H9 (cell line): ENCODE results near the gene NAPB. TPM values are rescaled to one million over a fixed set of nuclear protein-coding genes. Genes with fewer than 3 reads are reported as not detected.
A peak's percentile ranks its signal among the peaks of the same experiment; 100 is the strongest.

Source experiments
- DNase-seq: peaks from one replicate; pipeline ENCODE4 v3.0.0-alpha.2; 2017
- H2AFZ ChIP-seq: one replicate; pipeline ENCODE4 v1.6.1; 2013; ENCODE audit warnings: mild to moderate bottlenecking, low read length, control low read depth, moderate library complexity
- H2AK5ac ChIP-seq: 2 replicates; pipeline ENCODE4 v1.6.1; 2013; ENCODE audit warnings: low read length, control low read depth, mixed read lengths; ENCODE audit not compliant: insufficient read length
- H2BK120ac ChIP-seq: one replicate; pipeline ENCODE4 v1.6.1; 2013; ENCODE audit warnings: low read depth, mild to moderate bottlenecking, low read length, control low read depth, inconsistent platforms; ENCODE audit not compliant: poor library complexity, severe bottlenecking
- H2BK12ac ChIP-seq: 2 replicates; pipeline ENCODE4 v1.6.1; 2013; ENCODE audit warnings: low read length, control low read depth, mixed read lengths, low read depth; ENCODE audit not compliant: insufficient read length
- H2BK15ac ChIP-seq: 2 replicates; pipeline ENCODE4 v1.6.1; 2013; ENCODE audit warnings: low read depth, low read length, control low read depth
- H2BK20ac ChIP-seq: one replicate; pipeline ENCODE4 v1.6.1; 2013; ENCODE audit warnings: low read depth, mild to moderate bottlenecking, low read length, control low read depth, inconsistent platforms; ENCODE audit not compliant: poor library complexity, severe bottlenecking
- H2BK5ac ChIP-seq: 2 replicates; pipeline ENCODE4 v1.6.1; 2013; ENCODE audit warnings: low read length, control low read depth, mixed read lengths; ENCODE audit not compliant: insufficient read length
- H3K14ac ChIP-seq: 2 replicates; pipeline ENCODE4 v1.6.1; 2013; ENCODE audit warnings: low read length, control low read depth; ENCODE audit not compliant: insufficient read depth
- H3K18ac ChIP-seq: 2 replicates; pipeline ENCODE4 v1.6.1; 2013; ENCODE audit warnings: low read depth, mild to moderate bottlenecking, mixed read lengths, low read length, control low read depth; ENCODE audit not compliant: insufficient read length
- H3K23ac ChIP-seq: 2 replicates; pipeline ENCODE4 v1.6.1; 2013; ENCODE audit warnings: low read length, control low read depth, mixed read lengths, low read depth; ENCODE audit not compliant: insufficient read length
- H3K23me2 ChIP-seq: 2 replicates; pipeline ENCODE4 v1.6.1; 2013; ENCODE audit warnings: low read depth, mild to moderate bottlenecking, mixed read lengths, low read length, control low read depth; ENCODE audit not compliant: insufficient read length, poor library complexity, severe bottlenecking
- H3K27ac ChIP-seq: 2 replicates; pipeline ENCODE4 v1.5.1; 2013; ENCODE audit warnings: low read length, control low read depth, mixed read lengths, low read depth; ENCODE audit not compliant: insufficient read length
- H3K27me3 ChIP-seq: 2 replicates; pipeline ENCODE4 v1.6.1; 2013; ENCODE audit warnings: low read length, control low read depth, inconsistent platforms; ENCODE audit not compliant: insufficient read depth
- H3K4ac ChIP-seq: 2 replicates; pipeline ENCODE4 v1.6.1; 2013; ENCODE audit warnings: low read depth, mild to moderate bottlenecking, control low read depth, inconsistent platforms, low read length, moderate library complexity
- H3K4me1 ChIP-seq: 2 replicates; pipeline ENCODE4 v1.6.1; 2013; ENCODE audit warnings: low read length, control low read depth, inconsistent platforms; ENCODE audit not compliant: insufficient read depth
- H3K4me2 ChIP-seq: 2 replicates; pipeline ENCODE4 v1.6.1; 2013; ENCODE audit warnings: low read length, control low read depth, mixed read lengths; ENCODE audit not compliant: insufficient read length, insufficient read depth
- H3K56ac ChIP-seq: 2 replicates; pipeline ENCODE4 v1.6.1; 2013; ENCODE audit warnings: low read depth, mild to moderate bottlenecking, mixed read lengths, low read length, control low read depth; ENCODE audit not compliant: insufficient read length
- H3K79me1 ChIP-seq: 2 replicates; pipeline ENCODE4 v1.6.1; 2013; ENCODE audit warnings: low read depth, mild to moderate bottlenecking, moderate library complexity, low read length, control low read depth, inconsistent platforms; ENCODE audit not compliant: insufficient read depth, poor library complexity, severe bottlenecking
- H3K79me2 ChIP-seq: 2 replicates; pipeline ENCODE4 v1.6.1; 2013; ENCODE audit warnings: low read length, control low read depth, inconsistent platforms; ENCODE audit not compliant: insufficient read depth
- H3K9ac ChIP-seq: 2 replicates; pipeline ENCODE4 v1.6.1; 2013; ENCODE audit warnings: low read length, control low read depth, mixed read lengths; ENCODE audit not compliant: insufficient read length; ENCODE audit errors: extremely low read depth
- H3K9me3 ChIP-seq: one replicate; pipeline ENCODE4 v1.6.1; 2013; ENCODE audit warnings: low read depth, low read length, inconsistent platforms; ENCODE audit not compliant: control insufficient read depth
- H3T11ph ChIP-seq: one replicate; pipeline ENCODE4 v1.6.1; 2013; ENCODE audit warnings: mild to moderate bottlenecking, low read length, control low read depth, inconsistent platforms
- H4K20me1 ChIP-seq: one replicate; pipeline ENCODE4 v1.6.1; 2013; ENCODE audit not compliant: control insufficient read depth, insufficient read length, insufficient read depth
- H4K5ac ChIP-seq: 2 replicates; pipeline ENCODE4 v1.6.1; 2013; ENCODE audit warnings: low read depth, mild to moderate bottlenecking, mixed read lengths, low read length, control low read depth; ENCODE audit not compliant: insufficient read length
- H4K8ac ChIP-seq: replicated peaks from 2 replicates; pipeline ENCODE4 v1.6.1; 2013; ENCODE audit warnings: low read length, control low read depth, mixed read lengths, low read depth; ENCODE audit not compliant: insufficient read length
- H4K91ac ChIP-seq: 2 replicates; pipeline ENCODE4 v1.6.1; 2013; ENCODE audit warnings: low read depth, mild to moderate bottlenecking, moderate library complexity, mixed read lengths, low read length, control low read depth; ENCODE audit not compliant: insufficient read length
- H3K27ac Mint-ChIP-seq, 3 experiments: 2 replicates in 2 of 3; 3 replicates in 1 of 3; pipeline ENCODE4 v1.8.0; 2020 to 2021; ENCODE audit warnings: mixed read lengths in 3 of 3, mild to moderate bottlenecking in 1 of 3, moderate library complexity in 1 of 3
- H3K27me3 Mint-ChIP-seq: 2 replicates; pipeline ENCODE4 v1.8.0; 2021; ENCODE audit warnings: low read depth, mild to moderate bottlenecking, moderate library complexity, mixed read lengths
- H3K36me3 Mint-ChIP-seq, 3 experiments: 2 replicates in 2 of 3; 3 replicates in 1 of 3; pipeline ENCODE4 v1.8.0; 2020 to 2021; ENCODE audit warnings: low read depth in 3 of 3, mixed read lengths in 3 of 3; ENCODE audit not compliant: insufficient read depth in 1 of 3
- H3K4me1 Mint-ChIP-seq, 2 experiments: 2 replicates each; pipeline ENCODE4 v1.8.0; 2020; ENCODE audit warnings: mixed read lengths in 2 of 2
- H3K4me3 Mint-ChIP-seq, 2 experiments: 2 replicates in 1 of 2; 3 replicates in 1 of 2; pipeline ENCODE4 v1.8.0; 2020 to 2021; ENCODE audit warnings: mild to moderate bottlenecking in 2 of 2, mixed read lengths in 2 of 2, moderate library complexity in 1 of 2
- H3K9me3 Mint-ChIP-seq, 2 experiments: 2 replicates in 1 of 2; 3 replicates in 1 of 2; pipeline ENCODE4 v1.8.0; 2020; ENCODE audit warnings: mild to moderate bottlenecking in 2 of 2, mixed read lengths in 2 of 2, moderate library complexity in 1 of 2
- CTCF ChIP-seq: fragments of 200-600 bp; sonication (generic); conservative IDR thresholded peaks from 3 replicates; pipeline ENCODE4 v1.8.0; 2021; ENCODE audit warnings: antibody characterized with exemption, mild to moderate bottlenecking
- WGBS: extraction: QIAGEN DNeasy Blood & Tissue Kit; methylation state at CpG from one replicate; pipeline ENCODE4 v1.1.7; 2013; ENCODE audit warnings: missing lambda C conversion rate, low lambda C conversion rate, mixed read lengths; ENCODE audit not compliant: insufficient read length; ENCODE audit errors: extremely low coverage; 5-methylcytosine and 5-hydroxymethylcytosine counted together
- total RNA-seq: library from RNA; stranded (reverse); gene quantifications from 2 replicates; pipeline ENCODE4 v1.2.1, GENCODE V29; 2021

The NAPB gene
- total RNA-seq, 1 experiment from 2014 or later = 10.4 TPM

- H2BK15ac ChIP-seq = no peak within 1 kb of the TSS
- H3K4me2 ChIP-seq = peak within 1 kb of the TSS; percentile 78
- Mint-ChIP-seq H3K36me3 (peaks cover 5 to 16% (median 9%) of the 10 kb centered on the region in 3 experiments; a peak in 6 of 7 replicates), H3K27me3 (no peaks in the 10 kb centered on the region), H3K4me1 (peaks cover 22 to 23% of the 10 kb centered on the region in 2 experiments), H3K9me3 (no peaks in the 10 kb centered on the region; a peak in 1 of 5 replicates), H3K27ac (peak within 1 kb of the TSS; percentile 98 to 99 (median 99)), H3K4me3 (peak within 1 kb of the TSS; percentile 71 to 96)
- H2BK20ac ChIP-seq = no peak within 1 kb of the TSS
- H3K23me2 ChIP-seq = peaks cover 11% of the 10 kb centered on the region
- H4K8ac ChIP-seq = no peak within 1 kb of the TSS
- peak; percentile 98 for DNase-seq
- no peak within 1 kb of the TSS for H2BK12ac ChIP-seq
- WGBS = no CpG with 5 or more reads among the region's 65 CpGs
- no peak within 1 kb of the TSS for H2AFZ ChIP-seq
- no peaks in the 10 kb centered on the region for H4K20me1 ChIP-seq
- no peak within 1 kb of the TSS for H3K27ac ChIP-seq
- no peak for TF ChIP-seq CTCF
- H3K79me2 ChIP-seq = peaks cover 12% of the 10 kb centered on the region
- H4K5ac ChIP-seq = no peak within 1 kb of the TSS
- no peak within 1 kb of the TSS for H3K23ac ChIP-seq
- no peak within 1 kb of the TSS for H2BK120ac ChIP-seq
- no peak within 1 kb of the TSS for H3T11ph ChIP-seq
- peak within 1 kb of the TSS; percentile 27 for H3K14ac ChIP-seq
- no peak within 1 kb of the TSS for H4K91ac ChIP-seq
- no peak within 1 kb of the TSS for H3K56ac ChIP-seq
- H2BK5ac ChIP-seq = no peak within 1 kb of the TSS
- no peak within 1 kb of the TSS for H3K4ac ChIP-seq
- H3K27me3 ChIP-seq = no peaks in the 10 kb centered on the region
- H3K4me1 ChIP-seq = peaks cover 2% of the 10 kb centered on the region; the same call in 1 of the 2 replicates
- H3K18ac ChIP-seq = peak within 1 kb of the TSS; percentile 12
- H2AK5ac ChIP-seq = no peak within 1 kb of the TSS
- H3K79me1 ChIP-seq = no peaks in the 10 kb centered on the region
- no peaks in the 10 kb centered on the region for H3K9me3 ChIP-seq
- peak within 1 kb of the TSS; percentile 56 for H3K9ac ChIP-seq
Measured at GRCh38 chr20:23350196-23350903, 70.9 kb downstream of the NAPB start, which contains the start of gene NXT1. Gene NXT1, plus strand, starts transcription at chr20:23350791. Its CDS starts 3,251 bp downstream, at chr20:23354042.
